Esophagus squamous epithelium (tissue), 5 donors: ENCODE measurements around the gene BAD. TPM values are rescaled to one million over a fixed set of nuclear protein-coding genes. Genes with fewer than 3 reads are reported as not detected.
"Not testable (repeated sequence)": the region's sequence is repeated elsewhere in the genome, so short reads cannot be mapped to it uniquely, and the experiment has no call there.

Source experiments
- DNase-seq: peaks from one replicate; lab custom pipeline; 2025; lab: John Stamatoyannopoulos, UW
- H3K27ac ChIP-seq, 4 donors: fragments of 200-600 bp; sonication (generic); one replicate each; pipeline ENCODE4 v1.5.1; 2016 to 2019; ENCODE audit warnings: mild to moderate bottlenecking in 1 of 4
- H3K27me3 ChIP-seq, 4 donors: fragments of 200-600 bp; sonication (generic); 1 replicate in 3 of 4; 2 replicates in 1 of 4; pipeline versions ENCODE4 v1.5.1 to v1.6.0; 2017 to 2021; ENCODE audit warnings: antibody characterized with exemption in 1 of 4
- H3K36me3 ChIP-seq, 3 donors: fragments of 200-600 bp; sonication (generic); one replicate each; pipeline ENCODE4 v1.5.1; 2016 to 2019
- H3K4me1 ChIP-seq, 3 donors: fragments of 200-600 bp; sonication (generic); one replicate each; pipeline ENCODE4 v1.5.1; 2017 to 2019
- H3K4me3 ChIP-seq, 4 donors: fragments of 200-600 bp; sonication (generic); 1 replicate in 3 of 4; 2 replicates in 1 of 4; pipeline ENCODE4 v1.5.1; 2016 to 2019; ENCODE audit warnings: mild to moderate bottlenecking in 2 of 4, moderate library complexity in 1 of 4
- H3K9me3 ChIP-seq, 3 donors: fragments of 200-600 bp; sonication (generic); one replicate each; pipeline ENCODE4 v1.5.1; 2016 to 2019
- POLR2A ChIP-seq, 4 donors: fragments of 450-650 bp; IDR thresholded peaks; one replicate each; pipeline ENCODE4 v1.6.1; 2017; ENCODE audit warnings: antibody characterized with exemption in 4 of 4, mild to moderate bottlenecking in 4 of 4, moderate library complexity in 3 of 4
- WGBS, 2 donors: methylation state at CpG; one replicate each; pipeline ENCODE4 v1.1.5; 2018; 5-methylcytosine and 5-hydroxymethylcytosine counted together
- intact Hi-C: fragments of 100-400 bp; cut with DNase I; formaldehyde crosslinking; loops from one replicate; pipeline ENCODE4 v1.15.0; 2022
- total RNA-seq, 4 donors: library from RNA; depleted of rRNA; stranded (reverse); fragments of >200 nt; gene quantifications; one replicate each; pipeline ENCODE4 v1.1.0, GENCODE V29; 2016
- TF ChIP-seq, protein P1 (sequence below), 6 experiments: fragments of 450-650 bp in 4 of 6; fragments of 200-600 bp in 2 of 6; sonication (generic) in 2 of 6; IDR thresholded peaks; one replicate each; pipeline ENCODE4 v1.5.1; 2016 to 2019; ENCODE audit warnings: antibody characterized with exemption in 6 of 6, mild to moderate bottlenecking in 4 of 6, moderate library complexity in 4 of 6
- donor health status: DM: yes; HTN: yes; CAD: no.

BAD gene
- total RNA-seq, 4 donors from 2014 or later: 49.4 to 86.5 (median 72.9) TPM

DNA sequence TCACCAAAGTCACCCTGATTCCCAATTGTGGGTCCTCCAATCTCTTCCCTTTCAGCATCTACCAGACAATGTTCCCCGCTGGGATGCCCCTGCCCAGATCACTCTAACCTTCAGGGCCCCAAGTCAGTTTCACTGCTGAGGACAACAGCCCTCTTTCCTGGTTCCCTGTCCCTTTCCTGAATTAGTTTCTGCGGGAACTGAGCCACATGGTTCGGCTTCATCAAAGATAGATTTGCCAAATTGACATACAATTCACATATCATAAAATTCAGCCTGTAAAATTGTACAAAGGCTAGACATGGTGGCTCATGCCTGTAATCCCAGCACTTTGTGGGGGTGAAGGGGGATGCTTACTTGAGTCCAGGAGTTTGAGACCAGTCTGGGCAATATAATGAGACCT lies 43.5 kb upstream of the BAD start:
- intact Hi-C loops: no loop called here
- no peak for DNase-seq
- Histone ChIP-seq H3K36me3 (peaks cover 1 to 6% (median 4%) of the 10 kb centered on the region in 3 donors), H3K4me3 (no peak overlapping the region), H3K9me3 (no peaks in the 10 kb centered on the region), H3K27me3 (no peaks in the 10 kb centered on the region), H3K4me1 (peaks cover 28 to 67% (median 29%) of the 10 kb centered on the region in 3 donors), H3K27ac (no peak overlapping the region)
- TF ChIP-seq, protein P1, sequence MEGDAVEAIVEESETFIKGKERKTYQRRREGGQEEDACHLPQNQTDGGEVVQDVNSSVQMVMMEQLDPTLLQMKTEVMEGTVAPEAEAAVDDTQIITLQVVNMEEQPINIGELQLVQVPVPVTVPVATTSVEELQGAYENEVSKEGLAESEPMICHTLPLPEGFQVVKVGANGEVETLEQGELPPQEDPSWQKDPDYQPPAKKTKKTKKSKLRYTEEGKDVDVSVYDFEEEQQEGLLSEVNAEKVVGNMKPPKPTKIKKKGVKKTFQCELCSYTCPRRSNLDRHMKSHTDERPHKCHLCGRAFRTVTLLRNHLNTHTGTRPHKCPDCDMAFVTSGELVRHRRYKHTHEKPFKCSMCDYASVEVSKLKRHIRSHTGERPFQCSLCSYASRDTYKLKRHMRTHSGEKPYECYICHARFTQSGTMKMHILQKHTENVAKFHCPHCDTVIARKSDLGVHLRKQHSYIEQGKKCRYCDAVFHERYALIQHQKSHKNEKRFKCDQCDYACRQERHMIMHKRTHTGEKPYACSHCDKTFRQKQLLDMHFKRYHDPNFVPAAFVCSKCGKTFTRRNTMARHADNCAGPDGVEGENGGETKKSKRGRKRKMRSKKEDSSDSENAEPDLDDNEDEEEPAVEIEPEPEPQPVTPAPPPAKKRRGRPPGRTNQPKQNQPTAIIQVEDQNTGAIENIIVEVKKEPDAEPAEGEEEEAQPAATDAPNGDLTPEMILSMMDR (IDR thresholded peaks at IDR 0.05): no peak
- TF ChIP-seq POLR2A (IDR thresholded peaks at IDR 0.05): no peak
- whole genome bisulfite sequencing, 2 donors: 89 to 95% methylated on average over 3 of the region's 3 CpGs

DNA sequence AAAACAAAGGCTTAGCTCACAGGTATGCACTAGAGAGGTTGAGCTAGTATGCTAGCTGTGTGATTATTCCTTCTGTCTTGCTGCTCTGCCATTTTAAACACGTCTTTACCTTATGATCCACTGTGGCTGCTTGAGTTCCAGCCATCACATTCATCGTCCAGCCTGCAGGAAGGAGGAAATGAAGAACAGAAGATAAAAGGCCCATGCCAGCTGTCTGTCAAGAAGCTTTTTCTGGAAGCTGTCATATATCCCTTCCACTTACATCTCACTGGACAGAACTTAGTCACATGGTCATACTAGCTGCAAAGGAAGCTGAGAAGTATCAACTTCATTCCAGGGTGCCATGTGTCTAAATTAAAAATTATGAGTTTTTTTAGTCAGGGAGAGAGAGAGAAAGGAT lies 42.9 kb upstream of the BAD start:
- DNase-seq: no peak
- no peak for TF ChIP-seq POLR2A (IDR thresholded peaks at IDR 0.05)
- H3K4me1 ChIP-seq: peaks cover 25 to 67% (median 28%) of the 10 kb centered on the region in 3 donors
- peaks cover 2 to 13% (median 11%) of the 10 kb centered on the region in 3 donors for H3K36me3 ChIP-seq
- intact Hi-C loops: no loop called here
- no peaks in the 10 kb centered on the region for H3K27me3 ChIP-seq
- 85 to 89% methylated on average over 2 of the region's 2 CpGs for WGBS, 2 donors
- no peak overlapping the region for H3K4me3 ChIP-seq
- no peaks in the 10 kb centered on the region for H3K9me3 ChIP-seq
- no peak overlapping the region for H3K27ac ChIP-seq

DNA sequence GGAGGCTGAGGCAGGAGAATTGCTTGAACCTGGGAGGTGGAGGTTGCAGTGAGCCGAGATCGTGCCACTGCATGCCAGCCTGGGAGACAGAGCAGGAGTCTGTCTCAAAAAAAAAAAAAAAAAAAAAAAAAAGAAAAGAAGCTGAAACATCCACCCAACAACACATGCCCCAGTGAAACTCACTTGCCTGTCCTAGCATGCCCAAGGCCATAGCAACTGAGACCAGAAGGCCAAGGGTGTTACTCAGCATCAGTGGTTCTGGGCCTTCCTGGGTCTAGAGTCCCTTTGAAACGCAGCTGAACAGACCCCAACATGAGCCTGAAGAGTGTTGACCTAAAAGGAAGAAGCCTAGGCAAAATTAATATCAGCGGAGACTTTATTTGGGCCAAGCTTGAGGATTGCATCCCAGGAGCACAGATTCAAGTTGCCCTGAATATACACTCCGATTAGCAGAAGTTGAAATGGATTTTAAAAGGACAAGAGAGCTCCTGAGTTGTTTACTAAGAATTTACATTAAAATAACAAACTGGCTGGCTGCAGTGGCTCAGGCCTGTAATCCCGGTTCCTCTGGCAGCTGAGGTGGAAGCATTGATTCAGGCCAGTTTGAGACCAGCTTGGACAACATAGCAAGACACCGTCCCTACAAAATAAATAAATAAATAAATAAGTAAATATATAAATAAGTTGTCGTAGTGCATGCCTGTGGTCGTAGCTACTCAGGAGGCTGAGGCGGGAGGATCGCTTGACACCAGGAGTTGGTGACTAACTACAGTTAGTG lies 40.4 kb upstream of the BAD start:
- DNase-seq: no peak

DNA sequence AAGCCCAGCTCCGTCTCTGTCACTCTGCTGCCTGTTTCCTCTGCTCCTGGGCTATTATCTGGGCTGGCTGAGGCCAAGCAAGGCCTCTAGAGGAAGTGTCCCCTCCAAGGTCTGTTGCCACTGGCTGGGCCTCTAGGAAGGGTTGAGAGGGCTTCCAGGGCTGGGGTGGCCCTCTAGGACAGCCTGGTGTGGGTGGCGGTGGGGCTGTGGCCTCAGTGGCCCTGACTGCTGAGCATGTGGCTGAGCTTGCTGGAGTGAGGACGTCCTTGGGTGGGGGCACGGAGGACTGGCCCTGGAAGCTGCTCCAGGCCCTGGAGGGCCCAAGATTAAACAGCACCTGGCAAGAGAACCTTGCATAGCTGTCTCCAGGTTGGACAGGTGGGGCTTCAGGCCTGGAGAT lies 39.5 kb upstream of the BAD start:
- H3K4me1 ChIP-seq: peaks cover 30 to 69% (median 34%) of the 10 kb centered on the region in 3 donors
- peaks cover 2 to 34% (median 14%) of the 10 kb centered on the region in 3 donors for H3K36me3 ChIP-seq
- WGBS, 2 donors: 80% methylated on average over 1 of the region's 4 CpGs; no CpG with 5 or more reads in 1 of the 2 donors
- intact Hi-C loops, DNase-seq, H3K27me3 ChIP-seq, H3K9me3 ChIP-seq, H3K4me3 ChIP-seq: not testable (repeated sequence)
- peak overlapping the region; percentile 76 to 99 (median 94) for H3K27ac ChIP-seq

More for the DNA sequence above, 40.4 kb upstream of the BAD start:
- peak overlapping the region; percentile 76 to 99 (median 94) for H3K27ac ChIP-seq
- intact Hi-C loops: no loop called here
- H3K4me1 ChIP-seq: peaks cover 21 to 69% (median 34%) of the 10 kb centered on the region in 3 donors
- peaks cover 2 to 34% (median 14%) of the 10 kb centered on the region in 3 donors for H3K36me3 ChIP-seq
- no peak overlapping the region for H3K4me3 ChIP-seq
- H3K27me3 ChIP-seq: no peaks in the 10 kb centered on the region
- TF ChIP-seq, protein P1 (IDR thresholded peaks at IDR 0.05): no peak
- no peak for TF ChIP-seq POLR2A (IDR thresholded peaks at IDR 0.05)
- 57 to 62% methylated on average over 9 of the region's 11 CpGs for WGBS, 2 donors
- no peaks in the 10 kb centered on the region for H3K9me3 ChIP-seq

GRCh38 chr11:64323373-64323772 lies 38.9 kb upstream of the BAD start:
- intact Hi-C loops: no loop called here
- no peak for DNase-seq
- TF ChIP-seq, protein P1 (IDR thresholded peaks at IDR 0.05): no peak
- TF ChIP-seq POLR2A (IDR thresholded peaks at IDR 0.05): no peak
- peaks cover 36 to 74% (median 37%) of the 10 kb centered on the region in 3 donors for H3K4me1 ChIP-seq
- H3K9me3 ChIP-seq: no peaks in the 10 kb centered on the region
- H3K36me3 ChIP-seq: peaks cover 2 to 34% (median 14%) of the 10 kb centered on the region in 3 donors
- no peaks in the 10 kb centered on the region for H3K27me3 ChIP-seq
- no peak overlapping the region for H3K4me3 ChIP-seq
- peak overlapping the region; percentile 76 to 99 (median 94) for H3K27ac ChIP-seq
- 14 to 70% methylated on average over 2 to 5 of the region's 5 CpGs for WGBS, 2 donors

DNA sequence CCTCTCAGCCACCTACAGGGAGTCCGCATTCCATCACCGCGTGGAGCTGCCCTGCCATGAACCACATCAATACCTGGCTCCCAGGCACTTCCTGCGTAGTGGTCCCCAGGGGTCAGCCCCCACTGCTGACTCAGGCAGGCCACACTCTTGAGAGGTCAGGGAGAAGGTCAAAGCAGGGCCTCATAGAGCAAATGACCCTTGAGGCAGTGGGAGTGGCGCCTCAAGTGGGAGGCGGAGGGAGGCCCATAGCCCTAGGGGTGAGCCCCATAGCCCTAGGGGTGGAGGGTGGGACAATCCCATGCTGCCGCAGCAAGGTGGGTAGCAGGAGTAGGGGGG lies 38.4 kb upstream of the BAD start:
- peak overlapping the region in 3 of 4 donors; percentile 92 to 99 (median 96) for H3K27ac ChIP-seq

More for the DNA sequence above, 38.4 kb upstream of the BAD start:
- no peak for TF ChIP-seq POLR2A (IDR thresholded peaks at IDR 0.05)
- TF ChIP-seq, protein P1 (IDR thresholded peaks at IDR 0.05): no peak
- 79 to 87% methylated on average over 2 to 3 of the region's 7 CpGs for WGBS, 2 donors
- peaks cover 37 to 74% (median 37%) of the 10 kb centered on the region in 3 donors for H3K4me1 ChIP-seq
- DNase-seq: no peak
- no peak overlapping the region for H3K4me3 ChIP-seq
- H3K36me3 ChIP-seq: peaks cover 2 to 34% (median 14%) of the 10 kb centered on the region in 3 donors
- H3K9me3 ChIP-seq: no peaks in the 10 kb centered on the region
- intact Hi-C loops: no loop called here
- no peaks in the 10 kb centered on the region for H3K27me3 ChIP-seq
